ENCODE measurements around the gene SLC10A4.
"Not testable (repeated sequence)": the region's sequence is repeated elsewhere in the genome, so short reads cannot be mapped to it uniquely, and the experiment has no call there.

Gene SLC10A4, protein sequence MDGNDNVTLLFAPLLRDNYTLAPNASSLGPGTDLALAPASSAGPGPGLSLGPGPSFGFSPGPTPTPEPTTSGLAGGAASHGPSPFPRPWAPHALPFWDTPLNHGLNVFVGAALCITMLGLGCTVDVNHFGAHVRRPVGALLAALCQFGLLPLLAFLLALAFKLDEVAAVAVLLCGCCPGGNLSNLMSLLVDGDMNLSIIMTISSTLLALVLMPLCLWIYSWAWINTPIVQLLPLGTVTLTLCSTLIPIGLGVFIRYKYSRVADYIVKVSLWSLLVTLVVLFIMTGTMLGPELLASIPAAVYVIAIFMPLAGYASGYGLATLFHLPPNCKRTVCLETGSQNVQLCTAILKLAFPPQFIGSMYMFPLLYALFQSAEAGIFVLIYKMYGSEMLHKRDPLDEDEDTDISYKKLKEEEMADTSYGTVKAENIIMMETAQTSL

GRCh38 chr4:48483006-48483776 lies at the start of gene SLC10A4:
Gene SLC10A4, plus strand, starts transcription at chr4:48483343. Its CDS starts 219 bp downstream, at chr4:48483562.
- DNase-seq = no peak
- CTCF ChIA-PET = no interaction called here
- Mint-ChIP-seq H3K9me3 (no peaks in the 10 kb centered on the region), H3K27me3 (peaks cover 70% of the 10 kb centered on the region), H3K4me1 (peaks cover 21% of the 10 kb centered on the region), H3K36me3 (no peaks in the 10 kb centered on the region), H3K27ac (peak within 1 kb of the TSS; percentile 28), H3K4me3 (peak within 1 kb of the TSS; percentile 61)

DNA sequence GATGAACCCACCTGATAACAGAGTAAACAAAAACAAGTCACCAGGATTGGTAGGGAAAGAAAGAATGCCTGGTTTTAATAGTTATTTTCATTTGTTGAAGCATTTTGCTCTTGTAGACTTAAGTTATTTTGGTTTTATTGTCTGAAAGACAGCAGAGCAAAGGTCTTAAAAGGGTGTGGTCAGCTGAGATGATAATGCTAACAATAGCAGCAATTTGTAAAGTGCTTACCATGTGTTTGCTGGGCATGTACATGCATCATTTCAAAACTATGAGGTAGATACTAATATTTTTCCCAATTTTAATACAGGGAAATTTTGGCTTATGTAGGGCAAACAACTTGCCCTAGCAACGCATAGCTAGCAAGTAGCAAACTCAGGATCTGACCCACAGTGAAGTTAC lies 46.8 kb upstream of the SLC10A4 start:
- no peak overlapping the region for H3K4me3 Mint-ChIP-seq
- H3K4me1 Mint-ChIP-seq = peaks cover 8% of the 10 kb centered on the region
- no peak overlapping the region for H3K27ac Mint-ChIP-seq
- peaks cover 14% of the 10 kb centered on the region for H3K27me3 Mint-ChIP-seq
- no peaks in the 10 kb centered on the region for H3K36me3 Mint-ChIP-seq
- no peaks in the 10 kb centered on the region for H3K9me3 Mint-ChIP-seq
- CTCF ChIA-PET = interaction anchor here (1.0 kb wide), 1 partner anchor 30 kb away, joined by 3 read pairs; no protein-coding TSS in a partner anchor
- DNase-seq = no peak

GRCh38 chr4:48439988-48440387 lies 43.2 kb upstream of the SLC10A4 start:
- no peak overlapping the region for H3K4me3 Mint-ChIP-seq
- H3K36me3 Mint-ChIP-seq = no peaks in the 10 kb centered on the region
- no peaks in the 10 kb centered on the region for H3K9me3 Mint-ChIP-seq
- no peak for DNase-seq
- H3K27me3 Mint-ChIP-seq = peaks cover 14% of the 10 kb centered on the region
- no peaks in the 10 kb centered on the region for H3K4me1 Mint-ChIP-seq
- CTCF ChIA-PET = no interaction called here
- no peak overlapping the region for H3K27ac Mint-ChIP-seq

DNA sequence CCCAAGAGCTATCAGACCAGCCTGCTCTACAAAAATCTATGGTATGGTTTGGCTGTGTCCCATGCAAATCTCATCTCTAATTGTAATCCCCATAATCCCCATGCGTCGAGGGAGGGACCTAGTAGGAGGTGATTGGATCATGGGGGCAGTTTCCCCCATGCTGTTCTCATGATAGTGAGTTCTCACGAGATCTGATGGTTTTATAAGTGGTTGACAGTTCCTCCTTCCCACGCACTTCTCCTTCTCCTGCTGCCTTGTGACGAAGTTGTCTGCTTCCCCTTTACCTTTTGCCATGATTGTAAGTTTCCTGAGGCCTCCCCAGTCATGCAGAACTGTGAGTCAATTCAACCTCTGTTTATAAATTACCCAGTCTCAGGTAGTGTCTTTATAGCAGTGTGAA lies 42.2 kb upstream of the SLC10A4 start:
- not testable (repeated sequence) for H3K36me3 Mint-ChIP-seq, H3K9me3 Mint-ChIP-seq, H3K4me1 Mint-ChIP-seq, H3K4me3 Mint-ChIP-seq, H3K27ac Mint-ChIP-seq, DNase-seq
- CTCF ChIA-PET = interaction anchor here (0.6 to 1.4 kb wide), 2 partner anchors 104 to 107 kb away, joined by 3 to 4 read pairs; no protein-coding TSS in a partner anchor
- peaks cover 14% of the 10 kb centered on the region for H3K27me3 Mint-ChIP-seq

- CTCF ChIA-PET = interaction anchor here (1.5 kb wide), 1 partner anchor 39 kb away, joined by 3 read pairs; no protein-coding TSS in a partner anchor
- Mint-ChIP-seq H3K4me1 (no peaks in the 10 kb centered on the region), H3K36me3 (no peaks in the 10 kb centered on the region), H3K4me3 (no peak overlapping the region), H3K27ac (no peak overlapping the region), H3K27me3 (peaks cover 5% of the 10 kb centered on the region), H3K9me3 (no peaks in the 10 kb centered on the region)
- DNase-seq = no peak
Observed at GRCh38 chr4:48445704-48446103, 37.4 kb upstream of the SLC10A4 start.

- H3K36me3 Mint-ChIP-seq = no peaks in the 10 kb centered on the region
- H3K9me3 Mint-ChIP-seq = no peaks in the 10 kb centered on the region
- peaks cover 5% of the 10 kb centered on the region for H3K27me3 Mint-ChIP-seq
- no peak overlapping the region for H3K27ac Mint-ChIP-seq
- CTCF ChIA-PET = interaction anchor here (0.7 kb wide), 1 partner anchor 516 kb away, joined by 3 read pairs; no protein-coding TSS in a partner anchor
- H3K4me3 Mint-ChIP-seq = no peak overlapping the region
- no peak for DNase-seq
- H3K4me1 Mint-ChIP-seq = no peaks in the 10 kb centered on the region
Observed at GRCh38 chr4:48446642-48447041, 36.5 kb upstream of the SLC10A4 start.

- CTCF ChIA-PET = no interaction called here
- no peaks in the 10 kb centered on the region for H3K36me3 Mint-ChIP-seq
Observed at GRCh38 chr4:48449151-48449550, 34.0 kb upstream of the SLC10A4 start.

GRCh38 chr4:48450740-48451139 lies 32.4 kb upstream of the SLC10A4 start:
- Mint-ChIP-seq H3K4me1 (no peaks in the 10 kb centered on the region), H3K36me3 (no peaks in the 10 kb centered on the region), H3K4me3 (no peak overlapping the region), H3K27ac (no peak overlapping the region), H3K27me3 (peaks cover 13% of the 10 kb centered on the region), H3K9me3 (no peaks in the 10 kb centered on the region)
- no peak for DNase-seq
- CTCF ChIA-PET = interaction anchor here (0.6 kb wide), 1 partner anchor 9 kb away, joined by 3 read pairs; no protein-coding TSS in a partner anchor

More at GRCh38 chr4:48449151-48449550, 34.0 kb upstream of the SLC10A4 start:
- Mint-ChIP-seq H3K9me3 (no peaks in the 10 kb centered on the region), H3K4me3 (no peak overlapping the region), H3K27ac (no peak overlapping the region), H3K4me1 (no peaks in the 10 kb centered on the region), H3K27me3 (peaks cover 5% of the 10 kb centered on the region)
- DNase-seq = no peak

DNA sequence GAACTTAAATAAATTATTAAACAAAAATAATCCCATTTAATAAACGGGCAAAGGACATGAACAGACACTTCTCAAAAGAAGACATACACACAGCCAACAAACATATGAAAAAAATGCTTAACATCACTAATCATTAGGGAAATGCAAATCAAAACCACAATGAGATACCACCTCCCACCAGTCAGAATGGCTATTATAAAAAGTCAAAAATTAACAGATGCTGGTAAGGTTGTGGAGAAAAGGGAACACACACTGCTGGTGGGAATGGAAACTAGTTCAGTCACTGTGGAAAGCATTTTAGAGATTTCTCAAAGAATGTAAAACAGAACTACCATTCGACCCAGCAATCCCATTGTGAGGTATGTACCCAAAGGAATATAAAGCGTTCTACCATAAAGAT lies 31.5 kb upstream of the SLC10A4 start:
- peaks cover 19% of the 10 kb centered on the region for H3K27me3 Mint-ChIP-seq
- H3K27ac Mint-ChIP-seq, H3K4me1 Mint-ChIP-seq: not testable (repeated sequence)

DNA sequence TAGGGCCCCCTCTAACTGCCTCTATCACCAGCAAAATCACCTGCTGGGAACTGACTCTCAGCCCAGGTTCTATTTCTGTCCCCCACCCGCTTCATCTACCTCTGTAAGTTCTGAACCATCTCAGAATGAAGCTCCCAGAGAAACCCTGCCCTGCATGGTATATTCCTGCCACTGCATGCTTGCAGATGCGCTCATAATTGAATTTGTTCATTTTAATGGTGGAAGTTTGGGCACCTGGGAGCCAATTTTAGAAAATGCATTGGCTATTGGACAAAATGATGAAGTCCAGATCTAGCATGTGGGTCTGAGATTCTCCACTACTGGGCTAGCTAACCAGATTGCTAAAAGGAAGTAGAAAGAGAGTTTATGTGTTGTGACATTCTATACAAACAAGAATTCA lies 28.6 kb upstream of the SLC10A4 start:
- no peak for DNase-seq
- CTCF ChIA-PET = interaction anchor here (1.5 kb wide), 1 partner anchor 92 kb away, joined by 4 read pairs; no protein-coding TSS in a partner anchor
- no peak overlapping the region for H3K27ac Mint-ChIP-seq
- no peaks in the 10 kb centered on the region for H3K36me3 Mint-ChIP-seq
- no peaks in the 10 kb centered on the region for H3K9me3 Mint-ChIP-seq
- H3K4me1 Mint-ChIP-seq = no peaks in the 10 kb centered on the region
- H3K4me3 Mint-ChIP-seq = no peak overlapping the region
- H3K27me3 Mint-ChIP-seq = peaks cover 14% of the 10 kb centered on the region

More for the DNA sequence above, 31.5 kb upstream of the SLC10A4 start:
- H3K4me3 Mint-ChIP-seq, H3K36me3 Mint-ChIP-seq, DNase-seq, H3K9me3 Mint-ChIP-seq: not testable (repeated sequence)
- CTCF ChIA-PET = interaction anchor here (0.6 kb wide), 1 partner anchor 10 kb away, joined by 3 read pairs; no protein-coding TSS in a partner anchor

- DNase-seq = no peak
- CTCF ChIA-PET = no interaction called here
- Mint-ChIP-seq H3K27ac (no peak overlapping the region), H3K9me3 (no peaks in the 10 kb centered on the region), H3K36me3 (no peaks in the 10 kb centered on the region), H3K4me3 (no peak overlapping the region), H3K27me3 (peaks cover 21% of the 10 kb centered on the region), H3K4me1 (no peaks in the 10 kb centered on the region)
Observed at GRCh38 chr4:48461000-48461399, 22.1 kb upstream of the SLC10A4 start.

DNA sequence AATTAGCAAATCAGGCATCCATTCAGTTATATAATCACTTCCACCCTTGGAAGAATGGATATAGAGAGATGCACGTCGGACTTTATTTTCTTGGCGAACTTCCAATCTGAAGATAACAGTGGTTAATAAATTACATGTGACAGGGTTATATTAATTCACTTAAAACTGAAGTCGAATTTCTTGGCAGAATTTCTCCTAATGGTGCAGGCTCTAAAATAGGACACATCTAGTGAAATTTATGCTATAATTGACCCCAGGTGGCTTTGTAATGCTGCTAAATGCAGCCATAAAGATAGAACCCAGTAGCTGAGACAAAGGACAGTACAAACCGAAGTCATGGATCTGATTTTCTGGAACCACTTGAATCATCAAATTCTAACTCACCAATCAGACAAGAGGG lies 20.8 kb upstream of the SLC10A4 start:
- no peak overlapping the region for H3K27ac Mint-ChIP-seq
- peaks cover 18% of the 10 kb centered on the region for H3K27me3 Mint-ChIP-seq
- H3K9me3 Mint-ChIP-seq = no peaks in the 10 kb centered on the region
- no peaks in the 10 kb centered on the region for H3K4me1 Mint-ChIP-seq
- CTCF ChIA-PET = no interaction called here
- DNase-seq = no peak
- no peak overlapping the region for H3K4me3 Mint-ChIP-seq
- no peaks in the 10 kb centered on the region for H3K36me3 Mint-ChIP-seq

DNA sequence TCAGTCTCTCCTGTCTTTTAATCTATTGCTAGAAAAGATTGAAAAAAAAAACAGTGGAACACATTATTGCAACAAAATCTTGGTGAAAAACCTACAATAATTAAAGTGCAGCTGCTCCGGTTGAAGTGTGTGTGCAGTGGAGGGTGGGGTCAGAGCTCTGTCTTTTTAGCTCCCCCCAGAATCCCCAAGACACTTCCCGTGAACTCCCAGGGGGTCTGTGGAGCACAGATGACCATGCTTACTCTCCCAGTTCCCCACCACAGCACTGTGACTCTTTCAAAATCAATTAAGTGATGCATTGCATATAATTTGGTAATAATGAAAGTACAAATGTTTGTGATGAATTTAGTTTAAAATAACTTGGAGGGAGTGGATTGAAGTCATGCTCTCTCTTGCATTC lies 15.7 kb upstream of the SLC10A4 start:
- Mint-ChIP-seq H3K36me3 (no peaks in the 10 kb centered on the region), H3K27me3 (peaks cover 16% of the 10 kb centered on the region), H3K4me3 (no peak overlapping the region), H3K9me3 (no peaks in the 10 kb centered on the region), H3K27ac (no peak overlapping the region), H3K4me1 (no peaks in the 10 kb centered on the region)
- CTCF ChIA-PET = interaction anchor here (1.0 kb wide), 1 partner anchor 9 kb away, joined by 3 read pairs; no protein-coding TSS in a partner anchor
- DNase-seq = no peak

DNA sequence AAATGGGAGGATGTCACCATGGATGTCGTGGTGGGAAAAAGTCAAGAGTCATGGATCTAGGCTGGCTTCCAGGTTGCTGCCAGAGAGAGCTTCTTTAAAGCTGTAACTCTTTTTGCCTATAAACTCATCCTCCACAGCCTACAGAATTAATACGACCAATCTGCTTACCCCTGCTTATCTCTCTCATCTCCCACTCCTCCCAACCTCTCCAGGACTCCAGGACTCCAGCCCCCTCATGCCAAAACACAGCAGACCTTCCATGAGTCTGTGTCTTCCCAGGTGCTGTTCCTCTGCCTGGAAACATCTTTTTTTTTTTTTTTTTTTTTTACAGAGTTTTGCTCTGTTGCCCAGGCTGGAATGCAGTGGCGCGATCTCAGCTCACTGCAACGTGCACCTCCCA lies 15.3 kb upstream of the SLC10A4 start:
- H3K4me3 Mint-ChIP-seq = no peak overlapping the region
- no peak for DNase-seq
- no peaks in the 10 kb centered on the region for H3K9me3 Mint-ChIP-seq
- CTCF ChIA-PET = no interaction called here
- no peaks in the 10 kb centered on the region for H3K36me3 Mint-ChIP-seq
- no peak overlapping the region for H3K27ac Mint-ChIP-seq
- no peaks in the 10 kb centered on the region for H3K4me1 Mint-ChIP-seq
- peaks cover 16% of the 10 kb centered on the region for H3K27me3 Mint-ChIP-seq
